Keratinocyte (primary cell): ENCODE data around the gene PAQR8. TPM values are rescaled to one million over a fixed set of nuclear protein-coding genes. Genes with fewer than 3 reads are reported as not detected.

Experiments used
- DNase-seq: peaks from one replicate; pipeline ENCODE4 v3.0.0-alpha.2; 2011; ENCODE audit warnings: low read depth, missing footprints, low spot score
- FAIRE-seq: peaks from 2 replicates; lab custom pipeline; 2011; peaks lifted over from hg19 to GRCh38; lab: Jason Lieb, UNC
- H2AFZ ChIP-seq: 2 replicates; pipeline ENCODE4 v1.6.0; 2012; ENCODE audit warnings: low read length, control low read depth, inconsistent platforms; ENCODE audit not compliant: control insufficient read depth
- H3K27ac ChIP-seq: 2 replicates; pipeline ENCODE4 v1.5.1; 2011; ENCODE audit warnings: low read length; ENCODE audit not compliant: control insufficient read depth, insufficient read depth
- H3K27me3 ChIP-seq: 3 replicates; pipeline ENCODE4 v1.6.0; 2011; ENCODE audit warnings: low read length; ENCODE audit not compliant: control insufficient read depth, insufficient read depth; ENCODE audit errors: extremely low read depth
- H3K36me3 ChIP-seq, 2 experiments: 2 replicates in 1 of 2; 3 replicates in 1 of 2; pipeline ENCODE4 v1.5.1; 2011; ENCODE audit warnings: low read length in 2 of 2, mild to moderate bottlenecking in 1 of 2; ENCODE audit not compliant: control insufficient read depth in 2 of 2, insufficient read depth in 2 of 2; ENCODE audit errors: extremely low read depth in 1 of 2
- H3K4me1 ChIP-seq: 3 replicates; pipeline ENCODE4 v1.5.1; 2011; ENCODE audit warnings: low read length; ENCODE audit not compliant: control insufficient read depth, insufficient read depth; ENCODE audit errors: extremely low read depth
- H3K4me2 ChIP-seq: 3 replicates; pipeline ENCODE4 v1.6.0; 2011; ENCODE audit warnings: low read depth, low read length; ENCODE audit not compliant: control insufficient read depth, insufficient read depth; ENCODE audit errors: extremely low read depth
- H3K4me3 ChIP-seq, 3 experiments: fragments of 200-600 bp in 1 of 3; sonication (generic) in 1 of 3; 2 replicates in 2 of 3; 3 replicates in 1 of 3; pipeline ENCODE4 v1.5.1; 2011 to 2016; ENCODE audit warnings: low read length in 3 of 3, mild to moderate bottlenecking in 3 of 3, control low read depth in 2 of 3, inconsistent platforms in 1 of 3, low read depth in 1 of 3, mixed read lengths in 1 of 3, mixed run types in 1 of 3, moderate library complexity in 1 of 3; ENCODE audit not compliant: control insufficient read depth in 2 of 3, insufficient read depth in 2 of 3; ENCODE audit errors: extremely low read depth in 1 of 3
- H3K79me2 ChIP-seq: 2 replicates; pipeline ENCODE4 v1.6.0; 2012; ENCODE audit warnings: low read length; ENCODE audit not compliant: control insufficient read depth, insufficient read depth
- H3K9ac ChIP-seq: 3 replicates; pipeline ENCODE4 v1.6.0; 2011; ENCODE audit warnings: low read length; ENCODE audit not compliant: control insufficient read depth, insufficient read depth; ENCODE audit errors: extremely low read depth
- H3K9me1 ChIP-seq: 3 replicates; pipeline ENCODE4 v1.6.0; 2011; ENCODE audit warnings: low read length; ENCODE audit not compliant: control insufficient read depth, insufficient read depth; ENCODE audit errors: extremely low read depth
- H3K9me3 ChIP-seq: 2 replicates; pipeline ENCODE4 v1.5.1; 2012; ENCODE audit warnings: low read depth, low read length; ENCODE audit not compliant: control insufficient read depth
- H4K20me1 ChIP-seq: 3 replicates; pipeline ENCODE4 v1.6.0; 2011; ENCODE audit warnings: low read length; ENCODE audit not compliant: control insufficient read depth, insufficient read depth; ENCODE audit errors: extremely low read depth
- CTCF ChIP-seq, 3 experiments: IDR thresholded peaks in 1 of 3; conservative IDR thresholded peaks in 1 of 3; optimal IDR thresholded peaks in 1 of 3; 2 replicates in 2 of 3; 3 replicates in 1 of 3; pipeline versions ENCODE3 to v1.5.1; 2011; ENCODE audit warnings: low read length in 3 of 3, mild to moderate bottlenecking in 3 of 3, moderate library complexity in 2 of 3, control low read depth in 1 of 3, inconsistent platforms in 1 of 3; ENCODE audit not compliant: insufficient read depth in 2 of 3; ENCODE audit errors: extremely low read depth in 1 of 3
- EZH2 ChIP-seq: IDR thresholded peaks from one replicate; pipeline ENCODE4 v1.6.1; 2012; ENCODE audit warnings: inconsistent platforms, mild to moderate bottlenecking, low read length, moderate library complexity
- dilution Hi-C: fragments of 300-500 bp; cut with MboI; formaldehyde crosslinking; loops from one replicate; pipeline ENCODE4 v1.7.0; 2020; ENCODE audit warnings: low sequenced_read_pairs; ENCODE audit not compliant: extremely low pct_ligation_motif_present
- polyA plus RNA-seq, 5 experiments: library from polyadenylated mRNA; depleted of rRNA in 3 of 5; stranded (reverse) in 3 of 5; stranded (forward) in 1 of 5; unstranded in 1 of 5; fragments of >200 nt; gene quantifications; 1 replicate in 1 of 5; 2 replicates in 3 of 5; 3 replicates in 1 of 5; pipeline versions ENCODE4 v1.2.1 to v1.2.3, GENCODE V29; 2011 to 2012; ENCODE audit warnings: missing spikeins in 2 of 5, low read depth in 1 of 5, low replicate concordance in 1 of 5

Gene PAQR8
- polyA plus RNA-seq, 1 donor (not counting 4 experiments of a cell fraction or from before 2014, with no cell fraction given) = 1.6 TPM

GRCh38 chr6:52375780-52376556 lies 14.0 kb downstream of the PAQR8 start:
- no peaks in the 10 kb centered on the region for H3K4me1 ChIP-seq
- no peaks in the 10 kb centered on the region for H3K9me3 ChIP-seq
- FAIRE-seq (no peak), DNase-seq (no peak)
- no peaks in the 10 kb centered on the region for H3K79me2 ChIP-seq
- H3K27ac ChIP-seq = no peak overlapping the region
- no peaks in the 10 kb centered on the region for H3K36me3 ChIP-seq
- H3K4me3 ChIP-seq = no peak overlapping the region
- no peak overlapping the region for H2AFZ ChIP-seq
- TF ChIP-seq EZH2 = no peak
- TF ChIP-seq CTCF (optimal IDR thresholded peaks at IDR 0.05 in 1 of 3, IDR thresholded peaks at IDR 0.05 in 1 of 3, conservative IDR thresholded peaks at IDR 0.05 in 1 of 3; ENCODE audit: extremely low read depth in 1 of 3, insufficient read depth in 2 of 3, low read length in 3 of 3) = no peak
- no peaks in the 10 kb centered on the region for H4K20me1 ChIP-seq
- no peak overlapping the region for H3K9ac ChIP-seq
- no peaks in the 10 kb centered on the region for H3K9me1 ChIP-seq
- no peaks in the 10 kb centered on the region for H3K27me3 ChIP-seq
- dilution Hi-C loops = no loop called here
- no peak overlapping the region for H3K4me2 ChIP-seq

- Histone ChIP-seq H3K9me3 (no peaks in the 10 kb centered on the region), H3K27me3 (no peaks in the 10 kb centered on the region), H3K4me3 (no peak overlapping the region), H3K27ac (no peak overlapping the region), H3K36me3 (no peaks in the 10 kb centered on the region), H4K20me1 (no peaks in the 10 kb centered on the region), H3K9ac (no peak overlapping the region), H2AFZ (no peak overlapping the region), H3K9me1 (no peaks in the 10 kb centered on the region), H3K4me2 (no peak overlapping the region), H3K4me1 (no peaks in the 10 kb centered on the region), H3K79me2 (no peaks in the 10 kb centered on the region)
- DNase-seq = no peak
- TF ChIP-seq CTCF (optimal IDR thresholded peaks at IDR 0.05 in 1 of 3, IDR thresholded peaks at IDR 0.05 in 1 of 3, conservative IDR thresholded peaks at IDR 0.05 in 1 of 3; ENCODE audit: extremely low read depth in 1 of 3, insufficient read depth in 2 of 3, low read length in 3 of 3) (no peak), EZH2 (no peak)
- FAIRE-seq = no peak
- dilution Hi-C loops = no loop called here
These were observed 14.8 kb downstream of the PAQR8 start for GRCh38 chr6:52376763-52377162.
